ENCODE results near the gene GSK3A. TPM values are rescaled to one million over a fixed set of nuclear protein-coding genes. Genes with fewer than 3 reads are reported as not detected.

GSK3A gene
- total and polyA plus RNA-seq, 8 donors = 5.8 to 77.2 (median 30.2) TPM

DNA sequence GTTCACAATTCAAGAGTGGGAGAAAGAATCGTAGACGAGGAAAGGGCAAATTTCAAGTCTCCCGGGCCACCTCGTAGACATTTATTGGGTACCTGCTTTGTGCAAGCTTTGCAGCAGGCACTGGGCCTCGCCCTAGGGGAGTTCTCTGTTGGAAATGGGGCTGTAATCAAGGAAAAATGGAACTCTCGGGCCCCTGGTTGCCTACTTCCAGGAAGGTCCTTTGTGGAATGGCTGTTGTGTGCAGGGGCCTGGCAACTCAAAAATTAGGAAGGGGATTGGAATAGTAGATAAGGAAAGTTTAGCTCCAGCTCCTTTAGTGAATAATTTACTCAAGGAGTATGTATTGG, 21.7 kb downstream of the GSK3A start:
- H3K4me1 ChIP-seq = peaks cover 38 to 58% (median 52%) of the 10 kb centered on the region in 4 donors
- no peak for DNase-seq
- TF ChIP-seq POLR2A (IDR thresholded peaks at IDR 0.05) = no peak
- TF ChIP-seq, protein P1, sequence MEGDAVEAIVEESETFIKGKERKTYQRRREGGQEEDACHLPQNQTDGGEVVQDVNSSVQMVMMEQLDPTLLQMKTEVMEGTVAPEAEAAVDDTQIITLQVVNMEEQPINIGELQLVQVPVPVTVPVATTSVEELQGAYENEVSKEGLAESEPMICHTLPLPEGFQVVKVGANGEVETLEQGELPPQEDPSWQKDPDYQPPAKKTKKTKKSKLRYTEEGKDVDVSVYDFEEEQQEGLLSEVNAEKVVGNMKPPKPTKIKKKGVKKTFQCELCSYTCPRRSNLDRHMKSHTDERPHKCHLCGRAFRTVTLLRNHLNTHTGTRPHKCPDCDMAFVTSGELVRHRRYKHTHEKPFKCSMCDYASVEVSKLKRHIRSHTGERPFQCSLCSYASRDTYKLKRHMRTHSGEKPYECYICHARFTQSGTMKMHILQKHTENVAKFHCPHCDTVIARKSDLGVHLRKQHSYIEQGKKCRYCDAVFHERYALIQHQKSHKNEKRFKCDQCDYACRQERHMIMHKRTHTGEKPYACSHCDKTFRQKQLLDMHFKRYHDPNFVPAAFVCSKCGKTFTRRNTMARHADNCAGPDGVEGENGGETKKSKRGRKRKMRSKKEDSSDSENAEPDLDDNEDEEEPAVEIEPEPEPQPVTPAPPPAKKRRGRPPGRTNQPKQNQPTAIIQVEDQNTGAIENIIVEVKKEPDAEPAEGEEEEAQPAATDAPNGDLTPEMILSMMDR (IDR thresholded peaks at IDR 0.05) = no peak
- no peak for TF ChIP-seq POLR2AphosphoS5 (IDR thresholded peaks at IDR 0.05)
- TF ChIP-seq EP300 (IDR thresholded peaks at IDR 0.05) = no peak
- intact Hi-C loops (cut with DNase I; ENCODE audit: low total_unique reads) = no loop called here
- peak overlapping the region in 4 of 5 donors; percentile 89 to 98 (median 94) for H3K27ac ChIP-seq
- H3K4me3 ChIP-seq = peak overlapping the region; percentile 72 to 86 (median 84)
- WGBS, 5 donors = 1 to 4% (median 2%) methylated on average over 6 of the region's 6 CpGs
- no peaks in the 10 kb centered on the region for H3K27me3 ChIP-seq
- H3K36me3 ChIP-seq = peaks cover 13 to 25% (median 22%) of the 10 kb centered on the region in 4 donors
- no peaks in the 10 kb centered on the region for H3K9me3 ChIP-seq

DNA sequence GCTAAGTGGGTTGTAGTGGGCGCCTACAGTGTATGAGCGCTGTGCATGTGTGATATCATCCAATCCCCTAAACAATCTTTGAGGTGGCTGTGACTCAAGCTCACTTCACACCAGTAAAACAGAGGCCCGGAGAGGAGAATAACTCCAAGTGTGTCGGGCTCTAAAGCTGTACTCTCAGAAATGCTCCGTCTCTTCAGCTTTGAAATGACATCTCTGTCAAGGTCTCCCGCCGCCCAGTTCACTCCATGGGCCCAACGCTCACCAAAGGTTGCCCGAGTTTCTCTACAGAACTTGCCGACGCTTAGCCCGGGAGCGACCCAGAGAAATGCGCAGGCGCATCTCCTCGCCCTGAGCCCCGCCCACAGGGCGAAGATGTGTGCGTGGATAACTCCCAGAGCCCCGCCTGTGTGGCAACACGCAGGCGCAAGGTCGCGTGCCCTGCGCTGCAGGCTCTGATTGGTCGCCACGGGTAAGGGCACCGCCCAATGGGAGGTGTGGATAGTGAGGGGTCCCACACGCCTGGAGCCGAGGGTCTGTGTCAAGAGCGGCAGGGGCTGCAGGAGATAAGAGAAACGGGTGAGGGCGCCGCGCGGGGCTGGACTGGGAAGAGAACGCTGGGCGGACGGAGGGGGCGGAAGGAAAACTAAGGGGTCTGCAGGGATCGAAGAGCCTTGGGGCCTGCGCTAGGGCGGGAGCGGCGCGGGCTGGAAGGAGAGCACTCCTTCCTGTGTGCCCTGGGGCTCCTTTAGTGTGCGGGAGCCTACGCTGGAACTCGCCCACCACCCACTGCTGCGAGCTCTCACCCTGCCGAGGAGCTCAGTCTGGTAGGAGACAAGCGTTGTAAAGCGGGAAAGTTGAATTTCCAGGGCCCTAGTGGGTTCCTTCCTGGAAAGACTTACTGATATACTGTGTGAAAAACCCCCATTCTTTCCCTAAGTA, 22.3 kb downstream of the GSK3A start, which contains the start of gene ZNF526:
TSS of gene ZNF526 (plus strand) at position 501 of the 939 bp plus-strand sequence. CDS start 4,092 bp downstream, outside the sequence.
- 0 to 1% (median 1%) methylated on average over 45 to 53 of the region's 53 CpGs for WGBS, 5 donors
- peak; percentile 98 to 99 for DNase-seq
- peaks cover 40 to 65% (median 58%) of the 10 kb centered on the region in 4 donors for H3K4me1 ChIP-seq
- intact Hi-C loops (cut with DNase I; ENCODE audit: low total_unique reads) = no loop called here
- TF ChIP-seq, protein P1 (IDR thresholded peaks at IDR 0.05) = peak in 1 of 7 experiments; percentile 6
- TF ChIP-seq EP300 (IDR thresholded peaks at IDR 0.05) (no peak), POLR2AphosphoS5 (IDR thresholded peaks at IDR 0.05) (peak; percentile 79 to 95 (median 80))
- H3K4me3 ChIP-seq = peak within 1 kb of the TSS; percentile 72 to 86 (median 84)
- no peaks in the 10 kb centered on the region for H3K27me3 ChIP-seq
- peak within 1 kb of the TSS; percentile 89 to 98 (median 94) for H3K27ac ChIP-seq
- peaks cover 8 to 22% (median 19%) of the 10 kb centered on the region in 4 donors for H3K36me3 ChIP-seq
- no peaks in the 10 kb centered on the region for H3K9me3 ChIP-seq

DNA sequence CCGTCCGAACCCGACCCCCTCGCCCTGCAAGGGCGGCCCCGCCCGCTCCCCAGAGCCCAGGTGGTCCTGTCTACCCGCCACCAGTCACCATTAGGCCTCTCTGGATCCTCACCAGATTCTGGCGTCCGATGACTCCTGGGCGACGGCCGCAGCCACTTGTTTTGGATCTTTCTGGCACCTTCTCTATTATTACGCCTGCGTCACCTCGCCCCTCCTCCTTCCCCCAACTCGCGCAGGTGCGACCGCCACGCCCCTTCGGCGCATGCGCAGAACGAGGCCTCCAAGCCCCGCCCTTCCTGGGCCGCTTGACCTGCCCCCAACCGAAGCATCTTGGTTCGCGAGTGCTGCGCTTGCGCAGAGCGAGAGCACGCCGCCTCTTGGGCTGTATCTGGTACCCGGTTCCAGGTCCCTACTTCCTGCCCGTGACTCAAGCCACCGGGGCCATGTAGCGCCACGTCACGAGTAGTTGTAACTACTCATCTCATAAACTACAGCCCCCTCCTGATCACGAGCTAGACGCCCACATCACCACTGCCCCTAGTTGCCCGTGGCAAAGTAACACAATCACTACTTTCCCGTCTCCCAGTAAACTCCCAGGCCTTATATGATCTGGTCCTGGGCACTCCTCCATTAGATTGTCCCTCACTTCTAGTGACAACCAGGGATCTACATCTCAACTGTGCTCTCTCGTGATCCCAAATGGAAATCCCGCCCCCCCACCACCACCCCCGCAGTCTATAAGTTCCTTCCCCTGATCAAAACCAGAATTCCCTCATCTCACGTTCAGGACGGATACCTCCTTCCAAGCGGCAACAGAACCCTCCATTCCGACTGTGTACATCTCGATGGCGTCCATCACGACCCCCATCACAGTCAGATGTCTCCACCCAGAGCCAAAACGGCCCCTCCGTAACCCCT, 24.6 kb downstream of the GSK3A start, which contains the start of gene DEDD2:
TSS of gene DEDD2 (minus strand) at position 158 of the 918 bp plus-strand sequence. CDS start 670 bp downstream, outside the sequence.
- intact Hi-C loops (cut with DNase I; ENCODE audit: low total_unique reads) = no loop called here
- H3K4me1 ChIP-seq = peaks cover 40 to 87% (median 68%) of the 10 kb centered on the region in 4 donors
- 17 to 18% (median 17%) methylated on average over 53 to 57 of the region's 57 CpGs for WGBS, 5 donors

More for the DNA sequence above, 24.6 kb downstream of the GSK3A start, which contains the start of gene DEDD2:
- H3K36me3 ChIP-seq = peaks cover 11 to 28% (median 26%) of the 10 kb centered on the region in 4 donors
- H3K27ac ChIP-seq = peak within 1 kb of the TSS; percentile 89 to 98 (median 94)
- peak within 1 kb of the TSS; percentile 71 to 94 (median 84) for H3K4me3 ChIP-seq
- TF ChIP-seq EP300 (IDR thresholded peaks at IDR 0.05) = no peak
- TF ChIP-seq POLR2A (IDR thresholded peaks at IDR 0.05) = peak in 2 of 4 donors; percentile 78 to 82
- peak; percentile 95 to 96 (median 95) for TF ChIP-seq POLR2AphosphoS5 (IDR thresholded peaks at IDR 0.05)
- TF ChIP-seq, protein P1 (IDR thresholded peaks at IDR 0.05) = peak in 1 of 7 experiments; percentile 25
- no peaks in the 10 kb centered on the region for H3K9me3 ChIP-seq
- peak; percentile 99 for DNase-seq
- H3K27me3 ChIP-seq = no peaks in the 10 kb centered on the region
